OCI-LY1 (cell line): ENCODE measurements around the gene EVC2.

Experiments used
- CTCF ChIP-seq: fragments of 200-600 bp; sonication (generic), shearing (Covaris generic); IDR thresholded peaks from 2 replicates; pipeline ENCODE4 v1.5.1; 2017; ENCODE audit warnings: mild to moderate bottlenecking, antibody characterized with exemption, low read length, moderate library complexity, mixed read lengths
- EZH2 ChIP-seq: fragments of 200-600 bp; sonication (generic), shearing (Covaris generic); IDR thresholded peaks from 2 replicates; pipeline ENCODE4 v1.8.0; 2017; ENCODE audit warnings: borderline replicate concordance, mixed run types, mild to moderate bottlenecking, antibody characterized with exemption, low read length, moderate library complexity, mixed read lengths

- TF ChIP-seq CTCF (no peak), EZH2 (no peak)
Observed at GRCh38 chr4:5730993-5731990, 22.9 kb upstream of the EVC2 start.
